Measurements from ENCODE around the gene POU2AF3. TPM values are rescaled to one million over a fixed set of nuclear protein-coding genes. Genes with fewer than 3 reads are reported as not detected.
A peak's percentile ranks its signal among the peaks of the same experiment; 100 is the strongest.

The POU2AF3 gene
- total and polyA plus RNA-seq, 12 donors: 0.28 to 4.8 (median 1.8) TPM; not detected in 1

DNA sequence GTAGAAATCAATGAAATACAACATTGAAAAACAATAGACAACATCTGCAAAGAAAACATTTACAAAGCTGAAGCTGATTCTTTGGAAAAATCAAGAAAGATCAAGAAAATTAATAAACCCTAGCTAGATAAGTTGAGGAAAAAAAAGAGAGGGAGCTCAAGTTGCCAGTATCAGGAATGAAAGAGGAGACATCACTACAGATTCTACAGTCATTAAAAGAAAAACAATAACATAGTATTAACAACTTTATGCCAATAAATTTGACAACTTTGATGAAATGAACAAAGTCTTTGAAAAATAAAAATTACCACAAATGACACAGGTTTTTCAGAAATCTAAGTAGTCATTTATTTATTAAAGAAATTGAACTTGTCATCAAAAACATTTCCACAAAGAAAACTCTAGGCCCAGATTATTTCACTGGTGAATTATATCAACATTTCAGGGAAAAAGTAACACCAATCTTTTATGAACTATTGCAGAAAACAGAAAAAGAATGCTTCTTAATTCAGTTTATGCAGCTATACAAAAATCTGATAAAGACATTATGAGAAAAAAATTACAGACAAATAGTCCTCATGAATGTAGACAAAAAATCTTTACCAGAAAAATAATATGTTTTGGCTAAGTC lies 41.5 kb downstream of the POU2AF3 start:
- DNase-seq: no peak
- Histone ChIP-seq H3K27ac (no peak overlapping the region), H3K36me3 (replicated peaks in 1 of 2) (no peaks in the 10 kb centered on the region), H3K27me3 (no peaks in the 10 kb centered on the region), H3K4me3 (no peak overlapping the region), H3K9me3 (replicated peaks in 1 of 3) (peaks cover 6 to 11% (median 8%) of the 10 kb centered on the region in 3 donors), H3K4me1 (replicated peaks in 1 of 2) (peaks cover 5 to 11% of the 10 kb centered on the region in 2 donors)
- intact Hi-C loops (cut with DNase I): no loop called here
- TF ChIP-seq, protein P1, sequence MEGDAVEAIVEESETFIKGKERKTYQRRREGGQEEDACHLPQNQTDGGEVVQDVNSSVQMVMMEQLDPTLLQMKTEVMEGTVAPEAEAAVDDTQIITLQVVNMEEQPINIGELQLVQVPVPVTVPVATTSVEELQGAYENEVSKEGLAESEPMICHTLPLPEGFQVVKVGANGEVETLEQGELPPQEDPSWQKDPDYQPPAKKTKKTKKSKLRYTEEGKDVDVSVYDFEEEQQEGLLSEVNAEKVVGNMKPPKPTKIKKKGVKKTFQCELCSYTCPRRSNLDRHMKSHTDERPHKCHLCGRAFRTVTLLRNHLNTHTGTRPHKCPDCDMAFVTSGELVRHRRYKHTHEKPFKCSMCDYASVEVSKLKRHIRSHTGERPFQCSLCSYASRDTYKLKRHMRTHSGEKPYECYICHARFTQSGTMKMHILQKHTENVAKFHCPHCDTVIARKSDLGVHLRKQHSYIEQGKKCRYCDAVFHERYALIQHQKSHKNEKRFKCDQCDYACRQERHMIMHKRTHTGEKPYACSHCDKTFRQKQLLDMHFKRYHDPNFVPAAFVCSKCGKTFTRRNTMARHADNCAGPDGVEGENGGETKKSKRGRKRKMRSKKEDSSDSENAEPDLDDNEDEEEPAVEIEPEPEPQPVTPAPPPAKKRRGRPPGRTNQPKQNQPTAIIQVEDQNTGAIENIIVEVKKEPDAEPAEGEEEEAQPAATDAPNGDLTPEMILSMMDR (IDR thresholded peaks at IDR 0.05): no peak
- no peak for TF ChIP-seq POLR2A (IDR thresholded peaks at IDR 0.05)

- Histone ChIP-seq H3K4me3 (no peak overlapping the region), H3K4me1 (replicated peaks in 1 of 2) (no peaks in the 10 kb centered on the region), H3K27ac (no peak overlapping the region), H3K27me3 (no peaks in the 10 kb centered on the region), H3K36me3 (replicated peaks in 1 of 2) (no peaks in the 10 kb centered on the region), H3K9me3 (replicated peaks in 1 of 3) (peaks cover 6 to 11% (median 8%) of the 10 kb centered on the region in 3 donors)
- intact Hi-C loops (cut with DNase I): no loop called here
- DNase-seq: no peak
- WGBS, 4 donors: 72 to 90% (median 80%) methylated on average over 3 of the region's 3 CpGs
- TF ChIP-seq POLR2A (IDR thresholded peaks at IDR 0.05): no peak
- TF ChIP-seq, protein P1 (IDR thresholded peaks at IDR 0.05): no peak
These were observed 44.0 kb downstream of the POU2AF3 start for GRCh38 chr11:111342329-111342728.

DNA sequence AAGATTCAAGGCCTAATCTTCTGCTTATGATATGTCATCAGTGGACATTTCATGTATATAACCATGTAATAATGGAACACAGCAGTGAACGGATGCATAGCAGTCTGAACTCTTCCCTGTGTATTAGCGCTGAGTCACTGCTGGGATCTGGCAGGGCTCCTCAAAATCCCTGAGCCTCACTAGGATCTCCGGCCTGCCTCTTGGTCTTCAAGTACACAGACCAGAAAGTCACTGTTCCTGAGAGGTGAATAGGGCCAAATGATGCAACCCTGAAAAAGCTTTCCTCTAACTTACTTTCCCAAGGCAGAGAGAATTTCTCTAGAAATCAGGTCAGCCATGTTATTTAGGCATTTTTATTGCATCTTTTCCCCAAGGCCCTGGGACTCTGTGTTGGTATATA lies 45.7 kb downstream of the POU2AF3 start:
- H3K9me3 ChIP-seq (replicated peaks in 1 of 3): peaks cover 6 to 9% (median 8%) of the 10 kb centered on the region in 3 donors
- H3K27ac ChIP-seq: peak overlapping the region in 1 of 5 donors; percentile 11
- TF ChIP-seq, protein P1 (IDR thresholded peaks at IDR 0.05): no peak
- TF ChIP-seq POLR2A (IDR thresholded peaks at IDR 0.05): no peak
- H3K27me3 ChIP-seq: peaks cover 6% of the 10 kb centered on the region
- H3K4me3 ChIP-seq: no peak overlapping the region
- no peaks in the 10 kb centered on the region for H3K36me3 ChIP-seq (replicated peaks in 1 of 2)
- 32 to 51% (median 40%) methylated on average over 2 to 3 of the region's 3 CpGs for WGBS, 4 donors
- DNase-seq: peak in 6 of 7 donors; percentile 52 to 78 (median 64)
- intact Hi-C loops (cut with DNase I): no loop called here
- H3K4me1 ChIP-seq (replicated peaks in 1 of 2): no peaks in the 10 kb centered on the region

DNA sequence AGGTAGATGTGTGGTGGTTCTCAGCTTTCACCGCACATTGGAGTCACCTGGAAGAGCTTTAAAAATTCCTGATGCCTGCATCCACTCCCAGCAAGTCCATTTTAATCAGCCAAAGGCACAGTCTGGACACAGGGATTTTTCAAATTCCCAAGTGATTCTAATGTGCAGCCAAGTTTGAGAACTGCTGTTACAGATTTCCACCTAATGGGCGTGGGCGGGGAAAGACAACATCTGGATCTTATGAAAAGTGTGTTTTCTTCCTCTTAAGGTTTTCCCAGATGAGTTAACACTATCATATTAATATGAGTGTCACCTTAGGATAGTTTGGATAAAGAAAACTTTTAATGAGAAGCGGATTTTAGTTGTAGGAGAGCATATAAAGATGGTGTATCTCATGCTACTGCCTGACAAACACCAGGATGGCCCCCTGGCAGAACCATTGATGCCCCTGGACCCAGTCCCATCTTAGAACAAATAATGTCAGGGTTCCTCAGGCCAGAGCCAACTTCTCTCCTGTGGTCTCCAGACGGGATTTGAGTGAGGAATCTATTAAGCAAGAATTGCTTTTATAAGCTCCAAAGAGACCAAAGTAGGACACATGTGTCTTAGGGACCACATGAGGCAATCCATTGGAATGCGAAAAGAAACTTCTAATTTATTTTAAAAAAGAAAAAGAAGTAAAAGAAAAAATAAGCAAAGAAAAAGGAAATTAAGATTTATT lies 48.8 kb downstream of the POU2AF3 start:
- no peak for DNase-seq
- Histone ChIP-seq H3K36me3 (replicated peaks in 1 of 2) (no peaks in the 10 kb centered on the region), H3K4me3 (no peak overlapping the region), H3K4me1 (replicated peaks in 1 of 2) (peaks cover 0 to 9% of the 10 kb centered on the region in 2 donors), H3K27me3 (peaks cover 6% of the 10 kb centered on the region), H3K27ac (no peak overlapping the region), H3K9me3 (replicated peaks in 1 of 3) (no peaks in the 10 kb centered on the region)
- intact Hi-C loops (cut with DNase I): no loop called here
- 74 to 82% (median 78%) methylated on average over 6 of the region's 6 CpGs for WGBS, 4 donors
- TF ChIP-seq, protein P1 (IDR thresholded peaks at IDR 0.05): no peak

All from adrenal gland (tissue), 12 donors.